ENCODE data around the gene FBLIM1. TPM values are rescaled to one million over a fixed set of nuclear protein-coding genes. Genes with fewer than 3 reads are reported as not detected.

FBLIM1 gene
- total RNA-seq, 4 donors from 2014 or later, result 50.3 to 502 (median 337) TPM

DNA sequence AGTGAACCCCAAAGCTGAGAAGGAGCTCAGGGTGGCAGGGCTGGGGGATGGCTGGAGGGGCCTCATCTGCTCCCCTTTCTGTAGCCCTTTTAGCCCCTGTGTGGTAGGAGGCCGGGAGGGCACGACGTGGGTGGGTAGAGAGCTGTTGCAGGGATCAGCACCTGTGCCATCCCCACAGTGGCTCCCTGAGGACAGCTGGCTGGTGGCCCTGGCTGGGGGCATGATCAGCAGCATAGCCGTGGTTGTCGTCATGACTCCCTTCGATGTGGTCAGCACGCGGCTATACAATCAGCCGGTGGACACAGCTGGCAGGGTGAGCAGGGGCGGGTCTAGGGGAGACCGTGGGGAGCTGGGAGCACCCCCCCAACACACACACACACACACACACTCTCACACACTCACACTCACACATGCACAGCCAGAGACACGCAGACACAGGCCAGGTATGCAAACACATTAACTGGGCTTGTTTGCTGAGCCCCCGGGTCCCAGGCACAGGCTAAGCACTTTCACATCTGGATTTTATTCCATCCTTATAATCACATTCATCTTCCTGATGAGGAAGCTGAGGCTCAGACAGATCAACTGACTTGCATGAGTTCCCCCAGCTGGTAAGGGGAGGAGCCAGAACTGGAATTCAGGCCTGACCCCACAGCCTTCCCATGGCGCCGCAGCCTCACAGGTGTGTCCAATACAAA lies 20.0 kb upstream of the FBLIM1 start:
- Histone ChIP-seq H3K9me3 (no peaks in the 10 kb centered on the region), H3K4me3 (peak overlapping the region in 2 of 4 donors; percentile 55 to 59), H3K36me3 (peaks cover 0 to 17% (median 0%) of the 10 kb centered on the region in 3 donors), H3K4me1 (peaks cover 0 to 42% (median 3%) of the 10 kb centered on the region in 4 donors), H3K27ac (peak overlapping the region in 1 of 4 donors; percentile 99), H3K27me3 (no peaks in the 10 kb centered on the region)
- DNase-seq, result no peak
- TF ChIP-seq, protein P1, sequence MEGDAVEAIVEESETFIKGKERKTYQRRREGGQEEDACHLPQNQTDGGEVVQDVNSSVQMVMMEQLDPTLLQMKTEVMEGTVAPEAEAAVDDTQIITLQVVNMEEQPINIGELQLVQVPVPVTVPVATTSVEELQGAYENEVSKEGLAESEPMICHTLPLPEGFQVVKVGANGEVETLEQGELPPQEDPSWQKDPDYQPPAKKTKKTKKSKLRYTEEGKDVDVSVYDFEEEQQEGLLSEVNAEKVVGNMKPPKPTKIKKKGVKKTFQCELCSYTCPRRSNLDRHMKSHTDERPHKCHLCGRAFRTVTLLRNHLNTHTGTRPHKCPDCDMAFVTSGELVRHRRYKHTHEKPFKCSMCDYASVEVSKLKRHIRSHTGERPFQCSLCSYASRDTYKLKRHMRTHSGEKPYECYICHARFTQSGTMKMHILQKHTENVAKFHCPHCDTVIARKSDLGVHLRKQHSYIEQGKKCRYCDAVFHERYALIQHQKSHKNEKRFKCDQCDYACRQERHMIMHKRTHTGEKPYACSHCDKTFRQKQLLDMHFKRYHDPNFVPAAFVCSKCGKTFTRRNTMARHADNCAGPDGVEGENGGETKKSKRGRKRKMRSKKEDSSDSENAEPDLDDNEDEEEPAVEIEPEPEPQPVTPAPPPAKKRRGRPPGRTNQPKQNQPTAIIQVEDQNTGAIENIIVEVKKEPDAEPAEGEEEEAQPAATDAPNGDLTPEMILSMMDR (IDR thresholded peaks at IDR 0.05), result no peak
- TF ChIP-seq POLR2A (IDR thresholded peaks at IDR 0.05), result no peak

DNA sequence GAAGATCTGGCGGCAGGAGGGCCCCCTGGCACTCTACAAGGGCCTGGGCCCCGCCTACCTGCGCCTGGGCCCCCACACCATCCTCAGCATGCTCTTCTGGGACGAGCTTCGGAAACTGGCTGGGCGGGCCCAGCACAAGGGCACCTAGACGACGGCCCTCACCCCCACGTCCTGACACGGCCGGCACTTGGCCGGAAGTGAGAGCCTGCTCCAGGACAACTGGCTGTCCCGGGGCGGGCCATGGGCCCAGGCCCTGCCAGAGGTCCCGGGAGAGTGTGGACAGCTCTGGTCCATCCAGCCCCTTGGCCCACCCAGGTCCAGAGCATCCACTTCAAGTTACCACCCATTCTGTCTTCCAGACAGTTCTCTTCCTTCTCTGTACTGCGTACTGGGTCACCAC lies 19.3 kb upstream of the FBLIM1 start:
- peaks cover 0 to 10% (median 0%) of the 10 kb centered on the region in 3 donors for H3K36me3 ChIP-seq
- H3K9me3 ChIP-seq, result no peaks in the 10 kb centered on the region
- peaks cover 0 to 42% (median 3%) of the 10 kb centered on the region in 4 donors for H3K4me1 ChIP-seq
- peak overlapping the region in 1 of 4 donors; percentile 99 for H3K27ac ChIP-seq
- no peak for DNase-seq
- TF ChIP-seq, protein P1 (IDR thresholded peaks at IDR 0.05), result no peak
- no peak for TF ChIP-seq POLR2A (IDR thresholded peaks at IDR 0.05)
- H3K4me3 ChIP-seq, result no peak overlapping the region
- no peaks in the 10 kb centered on the region for H3K27me3 ChIP-seq

DNA sequence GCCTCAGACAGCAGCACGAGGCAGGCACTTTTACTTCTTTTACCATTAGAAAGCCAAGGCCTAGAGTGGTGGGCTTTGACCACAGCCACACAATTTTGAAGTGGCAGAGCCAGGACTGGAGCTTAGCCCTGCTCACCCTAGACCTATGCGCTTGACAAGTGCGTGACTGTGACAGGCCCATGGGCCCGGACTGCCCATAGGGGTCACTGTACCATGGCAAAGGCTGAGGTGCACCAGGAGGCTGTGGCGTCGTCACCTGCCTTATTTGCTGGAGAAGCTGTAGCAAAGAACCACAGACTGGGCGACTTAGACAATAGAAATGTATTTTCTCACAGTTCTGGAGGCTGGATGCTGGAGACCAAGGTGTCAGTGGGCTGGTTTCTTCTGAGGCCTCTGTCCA lies 18.9 kb upstream of the FBLIM1 start:
- Histone ChIP-seq H3K9me3 (no peaks in the 10 kb centered on the region), H3K27me3 (no peaks in the 10 kb centered on the region), H3K27ac (peak overlapping the region in 1 of 4 donors; percentile 40), H3K36me3 (peaks cover 0 to 6% (median 0%) of the 10 kb centered on the region in 3 donors), H3K4me3 (no peak overlapping the region), H3K4me1 (peaks cover 0 to 40% (median 3%) of the 10 kb centered on the region in 4 donors)
- TF ChIP-seq, protein P1 (IDR thresholded peaks at IDR 0.05), result no peak
- TF ChIP-seq POLR2A (IDR thresholded peaks at IDR 0.05), result no peak
- no peak for DNase-seq

DNA sequence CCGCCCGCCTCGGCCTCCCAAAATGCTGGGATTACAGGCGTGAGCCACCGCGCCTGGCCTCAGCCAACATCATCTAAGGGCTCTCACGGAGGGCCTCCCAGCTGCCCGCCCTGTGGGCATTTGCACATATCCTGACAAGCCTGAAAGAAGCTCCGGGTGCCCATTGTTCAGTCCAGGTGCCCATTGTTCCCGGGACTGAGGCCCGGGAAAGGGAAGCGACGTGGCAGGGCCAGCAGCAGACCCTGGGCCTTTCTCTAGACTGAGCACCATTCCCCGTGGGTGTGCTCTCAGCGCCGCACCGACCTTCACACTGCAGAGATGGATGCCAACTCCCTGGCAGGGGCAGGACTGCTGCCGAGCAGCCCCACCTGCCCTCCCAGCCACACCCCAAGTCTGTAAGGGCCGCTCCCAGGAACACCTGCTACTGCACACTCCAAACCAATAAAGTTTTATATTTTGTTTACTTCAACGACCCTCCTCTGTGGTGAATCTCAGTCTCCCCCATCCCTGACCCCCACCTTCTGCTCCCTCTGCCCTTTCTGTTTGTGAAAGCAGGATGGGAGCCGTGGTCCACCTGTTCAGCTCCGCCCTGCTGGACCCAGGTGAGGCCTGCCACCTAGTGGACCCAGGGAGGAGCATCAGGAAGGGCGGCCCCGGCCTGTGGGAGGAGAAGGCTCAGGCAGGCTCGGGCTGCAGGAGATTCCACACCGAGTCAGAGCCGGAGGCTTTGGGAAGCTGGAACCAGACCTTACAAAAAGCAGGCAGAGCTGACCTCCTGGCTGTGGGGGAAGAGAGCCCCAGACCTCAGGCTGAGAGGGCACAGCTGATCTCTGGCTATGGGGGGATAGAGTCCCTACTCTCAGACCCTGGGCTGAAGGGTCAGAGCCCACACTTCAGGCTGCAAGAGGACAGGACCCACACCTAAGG lies 17.4 kb upstream of the FBLIM1 start:
- Histone ChIP-seq H3K4me1 (peaks cover 0 to 28% (median 3%) of the 10 kb centered on the region in 4 donors), H3K27me3 (no peaks in the 10 kb centered on the region), H3K9me3 (no peaks in the 10 kb centered on the region), H3K4me3 (peak overlapping the region in 2 of 4 donors; percentile 1 to 52), H3K36me3 (peaks cover 0 to 6% (median 0%) of the 10 kb centered on the region in 3 donors), H3K27ac (peak overlapping the region in 3 of 4 donors; percentile 70 to 88 (median 85))
- TF ChIP-seq POLR2A (IDR thresholded peaks at IDR 0.05), result peak; percentile 51 to 86
- TF ChIP-seq, protein P1 (IDR thresholded peaks at IDR 0.05), result peak; percentile 74 to 98 (median 91)
- peak; percentile 75 to 95 (median 94) for DNase-seq

DNA sequence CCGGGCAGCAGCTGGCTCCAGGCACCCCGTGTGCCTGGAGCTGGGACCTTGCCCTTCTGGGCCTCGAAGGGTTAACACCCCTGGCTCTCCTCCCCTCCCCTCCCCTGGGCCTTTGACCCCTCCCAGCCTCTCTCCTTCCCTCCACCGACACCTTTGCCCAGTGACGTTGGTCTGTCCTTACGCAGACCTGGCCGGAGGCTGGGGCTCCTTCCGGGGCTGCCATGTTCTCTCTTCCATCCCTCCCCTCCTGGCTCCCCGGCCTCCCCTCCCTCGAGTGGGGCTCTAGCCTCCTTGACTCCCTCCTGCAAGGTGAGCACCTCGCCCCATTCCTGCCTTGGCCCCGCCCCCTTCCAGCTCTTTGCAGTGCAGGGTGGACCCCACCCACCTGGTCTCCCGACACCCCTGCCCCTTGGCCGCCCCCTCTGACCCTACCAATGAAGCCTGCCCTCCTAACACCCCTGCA lies 16.2 kb upstream of the FBLIM1 start, which contains the start of gene TMEM82:
TMEM82 (plus strand) TSS at position 161 of the 463 bp plus-strand sequence; CDS start at position 222, 61 bp downstream.
- H3K27ac ChIP-seq, result peak within 1 kb of the TSS in 3 of 4 donors; percentile 70 to 88 (median 85)
- DNase-seq, result peak in 2 of 3 donors; percentile 86

More for the DNA sequence above, 16.2 kb upstream of the FBLIM1 start, which contains the start of gene TMEM82:
- Histone ChIP-seq H3K4me3 (peak within 1 kb of the TSS in 3 of 4 donors; percentile 15 to 52 (median 49)), H3K36me3 (peaks cover 0 to 6% (median 0%) of the 10 kb centered on the region in 3 donors), H3K9me3 (no peaks in the 10 kb centered on the region), H3K4me1 (peaks cover 0 to 23% (median 3%) of the 10 kb centered on the region in 4 donors), H3K27me3 (no peaks in the 10 kb centered on the region)
- peak; percentile 66 to 88 for TF ChIP-seq POLR2A (IDR thresholded peaks at IDR 0.05)
- TF ChIP-seq, protein P1 (IDR thresholded peaks at IDR 0.05), result no peak

All from Peyer's patch (tissue), 4 donors.